Measurements from ENCODE around the gene SSUH2.

- TF ChIP-seq EP300 (IDR thresholded peaks at IDR 0.05) (no peak), CTCF (IDR thresholded peaks at IDR 0.05) (no peak), POLR2A (IDR thresholded peaks at IDR 0.05) (no peak)
These were observed 54.6 kb downstream of the SSUH2 start for GRCh38 chr3:8589880-8590556.

Data from tibial nerve (tissue), 4 donors.